Activated CD8-positive, alpha-beta memory T cell treated with anti-CD3 and anti-CD28 coated beads for 36 hours (primary cell): Measurements from ENCODE around the gene GPX3. TPM values are rescaled to one million over a fixed set of nuclear protein-coding genes. Genes with fewer than 3 reads are reported as not detected.

ENCODE experiments used
- CTCF ChIA-PET: fragments of 350-600 bp; sonication (Branson Sonifier 250); formaldehyde crosslinking; loops from one replicate; lab custom pipeline; 2021; ENCODE audit warnings: antibody characterized with exemption; lab: Charles Lee
- POLR2A ChIA-PET: fragments of 350-600 bp; sonication (Branson Sonifier 250); formaldehyde crosslinking; loops from one replicate; lab custom pipeline; 2021; ENCODE audit warnings: antibody characterized with exemption; lab: Charles Lee
- total RNA-seq, 2 experiments: library from RNA; stranded (reverse); gene quantifications; one replicate each; pipeline ENCODE4 v1.2.3, GENCODE V29; 2021

GPX3 gene
- total RNA-seq, 2 experiments from 2014 or later, result not detected

GRCh38 chr5:151029179-151030055, 9.0 kb downstream of the GPX3 start:
- POLR2A ChIA-PET, result no interaction called here
- CTCF ChIA-PET, result no interaction called here

GRCh38 chr5:151030056-151030336, 9.6 kb downstream of the GPX3 start:
- ChIA-PET CTCF (no interaction called here), POLR2A (no interaction called here)

DNA sequence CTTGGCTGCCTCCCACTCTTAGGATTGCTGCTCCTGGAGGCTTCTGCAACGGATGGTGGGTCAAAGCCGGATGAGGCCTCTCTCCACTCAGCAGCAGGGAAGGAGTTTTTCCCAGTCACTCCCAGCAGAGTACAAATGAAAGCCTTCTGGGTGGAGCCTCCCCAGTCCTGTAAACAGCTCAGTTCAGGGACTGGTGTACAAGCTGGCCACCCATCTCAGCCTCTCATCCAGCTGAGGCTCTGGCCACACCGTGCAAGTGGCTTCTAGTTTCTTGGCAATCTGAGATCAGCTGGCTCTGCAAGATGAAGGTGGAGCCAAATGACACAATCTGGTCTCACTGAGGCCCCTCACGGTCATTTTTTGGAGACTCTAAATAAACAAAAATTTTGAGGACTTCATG, 10.0 kb downstream of the GPX3 start:
- POLR2A ChIA-PET, result interaction anchor here (0.7 kb wide), 1 partner anchor 148 kb away, joined by 7 read pairs; no protein-coding TSS in a partner anchor
- CTCF ChIA-PET, result no interaction called here

DNA sequence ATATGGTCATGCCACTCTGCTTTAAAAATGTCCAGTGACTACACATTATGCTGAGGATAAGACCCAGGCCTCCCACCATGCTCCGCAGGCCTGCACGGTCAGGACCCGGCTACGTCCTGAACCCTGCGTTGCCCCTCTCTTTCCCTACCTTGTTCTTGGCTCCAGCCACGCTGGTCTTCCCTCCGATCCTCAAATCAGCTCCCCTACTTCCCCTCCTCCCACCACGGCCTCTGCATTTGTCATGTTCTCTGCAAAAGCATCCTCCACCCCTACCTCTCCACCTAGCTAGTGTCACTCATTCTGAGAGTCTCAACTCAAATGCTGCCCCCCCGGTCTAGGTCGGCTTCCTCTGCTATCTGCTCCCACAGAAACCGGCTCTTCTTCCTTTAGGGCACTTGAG, 11.2 kb downstream of the GPX3 start:
- CTCF ChIA-PET, result no interaction called here
- POLR2A ChIA-PET, result no interaction called here

- ChIA-PET CTCF (interaction anchor here (0.7 kb wide), 1 partner anchor 10 kb away, joined by 3 read pairs; no protein-coding TSS in a partner anchor), POLR2A (no interaction called here)
Observed at GRCh38 chr5:151033217-151033934, 13.0 kb downstream of the GPX3 start.

GRCh38 chr5:151034422-151035379, 14.3 kb downstream of the GPX3 start:
- ChIA-PET CTCF (interaction anchor here (0.5 to 0.6 kb wide), 2 partner anchors 143 to 177 kb away, joined by 3 read pairs; no protein-coding TSS in a partner anchor), POLR2A (interaction anchor here (0.6 kb wide), 1 partner anchor 217 kb away, joined by 4 read pairs; no protein-coding TSS in a partner anchor)

DNA sequence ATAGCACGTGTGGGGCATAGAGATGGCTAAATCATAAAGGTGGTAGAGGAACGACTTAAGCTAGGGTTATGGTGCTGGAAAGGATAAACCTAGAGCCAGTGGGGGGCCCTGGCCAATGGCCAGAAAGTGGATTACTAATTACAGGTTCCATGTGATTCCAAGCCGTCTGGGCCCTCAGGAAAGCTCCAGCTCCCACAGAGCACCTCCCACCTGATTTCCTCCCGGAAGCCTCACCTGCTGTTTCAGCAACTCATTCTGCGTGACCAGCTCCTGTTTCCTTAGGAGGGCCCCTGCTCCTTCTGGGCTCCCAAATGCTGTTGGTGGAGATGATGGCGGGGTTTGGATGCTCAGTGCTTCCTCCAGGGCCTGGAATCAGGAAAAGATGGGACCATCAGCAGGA, 16.2 kb downstream of the GPX3 start:
- CTCF ChIA-PET, result no interaction called here
- POLR2A ChIA-PET, result interaction anchor here (0.6 kb wide), 1 partner anchor 157 kb away, joined by 3 read pairs; no protein-coding TSS in a partner anchor

DNA sequence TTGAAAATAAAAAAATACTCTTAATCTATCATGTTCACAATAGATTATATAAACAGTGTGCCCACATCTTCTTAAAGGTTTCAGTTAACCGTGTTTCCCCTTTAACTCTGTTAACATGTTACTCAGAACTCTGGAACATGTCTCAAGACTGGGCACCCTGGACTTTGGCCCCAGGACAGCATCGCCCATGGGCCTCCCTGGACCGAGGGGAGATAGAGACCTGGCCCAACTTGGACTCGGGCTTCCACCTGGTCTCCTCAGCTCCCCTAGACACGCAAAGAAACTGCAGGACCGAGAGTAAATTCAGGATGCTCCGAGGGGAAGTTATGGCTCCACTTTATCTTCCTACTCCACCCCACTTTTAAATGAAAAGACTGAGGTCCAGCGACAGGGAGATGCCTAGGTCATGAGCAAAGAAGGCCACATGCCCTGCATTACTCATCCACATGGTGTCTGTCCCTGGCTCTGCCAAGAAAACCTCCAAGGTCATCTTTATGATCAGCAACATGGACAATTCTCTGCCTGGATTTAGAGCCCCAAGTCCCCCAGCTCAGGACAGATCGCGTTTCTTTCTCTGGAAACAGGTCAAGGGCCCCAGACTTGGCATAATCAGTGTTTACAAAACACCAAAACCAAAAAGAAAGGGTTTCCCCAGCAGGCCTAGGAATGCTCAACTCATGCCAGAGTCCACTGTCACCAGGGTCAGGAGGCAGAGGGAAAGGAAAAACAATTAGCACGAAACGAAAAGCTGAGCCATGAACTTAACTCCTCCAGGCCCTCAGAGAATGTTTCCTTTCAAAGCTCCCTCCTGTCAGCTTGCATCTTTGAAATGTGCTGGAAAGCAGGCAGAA, 17.4 kb downstream of the GPX3 start:
- ChIA-PET CTCF (no interaction called here), POLR2A (no interaction called here)

- POLR2A ChIA-PET, result no interaction called here
- CTCF ChIA-PET, result interaction anchor here (1.2 kb wide), 1 partner anchor 9 kb away, joined by 4 read pairs; no protein-coding TSS in a partner anchor
Observed at GRCh38 chr5:151038412-151038745, 18.0 kb downstream of the GPX3 start.

GRCh38 chr5:151038801-151039238, 18.4 kb downstream of the GPX3 start:
- POLR2A ChIA-PET, result no interaction called here

DNA sequence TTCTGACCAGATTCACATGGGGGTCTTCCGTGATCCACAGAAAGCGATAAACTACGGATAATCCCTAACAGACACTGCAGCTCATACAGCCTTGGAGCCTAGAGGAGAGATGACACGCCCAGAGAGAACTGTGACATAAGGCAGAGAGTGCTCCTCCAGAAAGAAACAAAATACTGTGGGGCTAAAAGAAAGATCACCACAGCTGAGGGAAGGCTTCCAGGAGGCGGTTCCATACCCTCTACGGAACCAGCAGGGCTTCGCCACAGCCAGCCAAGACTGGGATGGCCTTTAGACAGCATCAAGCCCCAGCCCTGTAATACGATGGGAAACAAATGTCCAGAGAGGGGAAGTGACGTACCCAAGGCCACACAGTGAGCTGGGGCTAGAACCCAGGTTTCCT, 19.3 kb downstream of the GPX3 start:
- CTCF ChIA-PET, result interaction anchor here (1.1 to 1.4 kb wide), 3 partner anchors 8 to 76 kb away, joined by 3 to 4 read pairs (median 3); no protein-coding TSS in a partner anchor
- POLR2A ChIA-PET, result no interaction called here

More at GRCh38 chr5:151038801-151039238, 18.4 kb downstream of the GPX3 start:
- CTCF ChIA-PET, result interaction anchor here (1.1 to 1.2 kb wide), 2 partner anchors 9 to 77 kb away, joined by 3 to 4 read pairs; no protein-coding TSS in a partner anchor

DNA sequence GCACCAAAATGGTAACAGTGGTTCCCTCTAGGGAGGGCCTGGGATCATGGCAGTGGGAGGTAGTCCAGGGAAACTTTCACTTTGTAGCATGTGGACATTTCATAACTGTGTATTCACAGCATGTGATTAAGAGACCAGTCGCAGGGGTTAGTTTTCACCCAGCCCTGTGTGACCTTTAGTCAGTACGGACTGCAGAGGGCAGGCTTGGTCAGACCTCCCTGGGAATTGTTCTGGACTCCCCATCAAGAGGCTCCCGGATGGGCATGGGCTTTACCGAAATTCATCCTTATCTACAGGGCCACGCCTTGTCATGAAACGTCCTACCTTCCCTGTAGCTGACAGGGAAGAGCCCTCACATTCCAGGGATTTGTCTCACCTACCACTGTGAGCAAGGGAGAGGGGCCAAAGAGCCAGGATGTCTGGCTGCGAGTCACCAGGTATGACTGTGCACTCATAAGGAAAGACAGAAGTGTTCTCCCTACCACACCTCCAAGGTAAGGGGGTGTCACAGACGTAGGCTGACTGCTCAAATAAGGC, 19.9 kb downstream of the GPX3 start:
- CTCF ChIA-PET, result interaction anchor here (1.1 to 1.4 kb wide), 2 partner anchors 12 to 74 kb away, joined by 3 read pairs; no protein-coding TSS in a partner anchor
- POLR2A ChIA-PET, result no interaction called here

- ChIA-PET POLR2A (interaction anchor here (0.7 kb wide), 1 partner anchor 39 kb away, joined by 12 read pairs; no protein-coding TSS in a partner anchor), CTCF (interaction anchor here (0.5 to 1.7 kb wide), 4 partner anchors 10 to 131 kb away, joined by 3 to 6 read pairs (median 3); no protein-coding TSS in a partner anchor)
Observed at GRCh38 chr5:151041577-151042268, 21.3 kb downstream of the GPX3 start.

DNA sequence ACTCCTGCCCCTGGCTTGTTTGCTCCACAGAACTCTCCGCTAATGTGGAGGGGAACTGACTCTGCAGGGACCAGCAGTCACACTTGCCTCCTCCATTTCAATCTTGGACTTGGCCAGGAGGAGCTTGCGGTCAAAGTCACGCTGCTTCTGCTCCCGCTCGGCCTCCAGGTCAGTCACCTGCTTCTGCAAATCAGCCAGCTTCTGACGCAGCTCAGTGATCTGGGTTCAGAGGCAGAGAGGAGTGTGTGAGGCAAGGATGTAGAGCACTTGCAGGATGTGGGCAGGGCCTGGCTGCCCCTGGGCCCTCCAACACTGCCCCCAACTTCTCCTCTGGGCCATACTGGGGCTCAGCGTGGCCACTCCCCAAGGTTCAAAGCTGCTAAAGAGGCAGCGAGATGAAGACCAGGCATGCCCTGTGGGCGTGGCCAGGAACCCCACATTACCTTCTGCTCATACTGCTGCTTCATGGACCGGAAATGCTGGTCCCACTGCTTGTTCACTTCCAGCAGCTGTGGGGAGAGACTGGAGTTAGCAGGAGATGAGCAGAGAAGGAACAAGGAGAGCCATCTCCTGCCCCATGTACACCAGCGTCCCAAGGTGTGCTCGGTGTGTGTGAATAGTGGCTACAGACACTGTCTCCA, 22.2 kb downstream of the GPX3 start:
- ChIA-PET POLR2A (no interaction called here), CTCF (interaction anchor here (0.5 to 1.7 kb wide), 3 partner anchors 73 to 130 kb away, joined by 3 to 6 read pairs (median 3); no protein-coding TSS in a partner anchor)

GRCh38 chr5:151047814-151048425, 27.5 kb downstream of the GPX3 start:
- ChIA-PET CTCF (interaction anchor here (0.7 to 11.5 kb wide), 14 partner anchors 9 to 227 kb away, joined by 3 to 122 read pairs (median 4); no protein-coding TSS in a partner anchor), POLR2A (no interaction called here)

- ChIA-PET POLR2A (interaction anchor here (0.5 kb wide), 1 partner anchor 109 kb away, joined by 6 read pairs; no protein-coding TSS in a partner anchor), CTCF (interaction anchor here (0.9 to 11.5 kb wide), 12 partner anchors 8 to 227 kb away, joined by 3 to 122 read pairs (median 4); no protein-coding TSS in a partner anchor)
Observed at GRCh38 chr5:151048526-151048925, 28.1 kb downstream of the GPX3 start.
